Neuron (in vitro differentiated cells): ENCODE measurements around the gene ATXN7L1.

Experiments used
- H2AFZ ChIP-seq: one replicate; pipeline ENCODE4 v1.6.1; 2013; ENCODE audit warnings: low read depth, mild to moderate bottlenecking, inconsistent platforms, low read length, moderate library complexity
- H3K27me3 ChIP-seq: one replicate; pipeline ENCODE4 v1.6.1; 2013; ENCODE audit warnings: low read length; ENCODE audit not compliant: insufficient read depth
- H3K36me3 ChIP-seq: one replicate; pipeline ENCODE4 v1.6.1; 2013; ENCODE audit warnings: low read length; ENCODE audit not compliant: insufficient read depth
- H3K4me1 ChIP-seq: one replicate; pipeline ENCODE4 v1.6.1; 2013; ENCODE audit warnings: low read length; ENCODE audit not compliant: insufficient read depth
- H3K4me3 ChIP-seq: 2 replicates; pipeline ENCODE4 v1.5.1; 2013; ENCODE audit warnings: mild to moderate bottlenecking, low read length, moderate library complexity
- H3K9me3 ChIP-seq: one replicate; pipeline ENCODE4 v1.6.1; 2013; ENCODE audit warnings: low read length

The ATXN7L1 gene

DNA sequence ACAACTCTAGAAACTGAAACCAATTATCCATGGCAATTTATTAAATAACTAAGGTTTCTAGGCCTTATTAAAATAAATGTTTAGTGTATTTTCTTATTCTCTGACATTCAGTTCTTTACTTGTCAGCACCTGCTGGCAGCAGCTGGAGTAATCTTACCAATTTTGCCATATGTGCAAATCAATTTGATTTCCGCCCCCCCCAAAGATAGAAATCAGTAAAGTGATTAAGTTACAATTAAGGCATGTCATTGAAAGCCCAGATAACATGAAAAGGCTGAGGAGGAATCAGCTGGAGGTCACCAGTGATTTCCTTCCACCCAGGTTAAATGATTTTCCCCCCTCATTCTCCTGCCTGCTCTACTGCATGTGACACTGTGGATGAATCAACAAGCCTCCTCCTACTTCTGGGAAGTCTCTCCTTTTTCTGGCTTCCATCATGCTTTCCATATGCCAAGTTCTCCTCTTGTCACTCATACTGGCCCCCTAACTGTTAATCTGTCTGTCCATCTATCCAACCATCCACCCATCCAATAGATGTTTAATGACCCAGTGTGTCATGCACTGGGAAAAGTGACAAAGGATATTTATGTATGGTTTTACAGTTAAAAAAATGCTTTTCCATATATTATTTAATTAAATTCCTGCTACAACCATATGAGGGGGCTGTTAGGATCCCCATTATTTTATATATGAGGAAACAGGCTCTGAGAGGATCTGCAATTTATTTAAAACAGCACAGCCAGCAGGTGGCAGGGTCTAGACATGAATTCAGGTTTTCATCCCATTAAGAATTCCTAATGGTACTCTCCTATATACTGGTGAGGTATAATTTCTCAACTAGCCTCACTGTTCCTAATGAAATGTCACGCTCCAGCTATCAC is 116.5 kb downstream of the ATXN7L1 start:
- Histone ChIP-seq H3K36me3 (no peaks in the 10 kb centered on the region), H3K4me3 (no peak overlapping the region), H3K4me1 (peaks cover 7% of the 10 kb centered on the region), H2AFZ (no peak overlapping the region), H3K27me3 (no peaks in the 10 kb centered on the region), H3K9me3 (no peaks in the 10 kb centered on the region)

DNA sequence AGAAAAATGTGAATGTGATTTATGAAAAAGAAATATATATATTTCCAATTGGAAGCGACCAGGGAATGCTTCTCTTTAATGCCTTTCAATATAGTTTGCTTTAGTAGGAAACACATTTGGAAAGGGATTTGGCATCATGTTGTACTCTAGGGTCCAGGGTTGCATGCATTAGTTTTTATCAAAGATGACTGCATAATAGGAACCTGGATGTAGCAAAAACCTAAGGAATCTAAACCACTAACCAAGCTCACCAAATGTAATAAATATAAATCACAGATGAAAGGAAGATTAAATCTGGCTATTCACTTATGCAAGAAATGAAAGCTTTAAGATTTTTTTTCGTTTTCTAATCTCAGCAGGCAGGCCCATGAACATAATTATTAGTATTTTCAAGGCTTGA is 120.0 kb downstream of the ATXN7L1 start:
- peaks cover 7% of the 10 kb centered on the region for H3K4me1 ChIP-seq
- no peaks in the 10 kb centered on the region for H3K27me3 ChIP-seq
- peaks cover 4% of the 10 kb centered on the region for H3K36me3 ChIP-seq
- no peaks in the 10 kb centered on the region for H3K9me3 ChIP-seq
- no peak overlapping the region for H2AFZ ChIP-seq
- no peak overlapping the region for H3K4me3 ChIP-seq

DNA sequence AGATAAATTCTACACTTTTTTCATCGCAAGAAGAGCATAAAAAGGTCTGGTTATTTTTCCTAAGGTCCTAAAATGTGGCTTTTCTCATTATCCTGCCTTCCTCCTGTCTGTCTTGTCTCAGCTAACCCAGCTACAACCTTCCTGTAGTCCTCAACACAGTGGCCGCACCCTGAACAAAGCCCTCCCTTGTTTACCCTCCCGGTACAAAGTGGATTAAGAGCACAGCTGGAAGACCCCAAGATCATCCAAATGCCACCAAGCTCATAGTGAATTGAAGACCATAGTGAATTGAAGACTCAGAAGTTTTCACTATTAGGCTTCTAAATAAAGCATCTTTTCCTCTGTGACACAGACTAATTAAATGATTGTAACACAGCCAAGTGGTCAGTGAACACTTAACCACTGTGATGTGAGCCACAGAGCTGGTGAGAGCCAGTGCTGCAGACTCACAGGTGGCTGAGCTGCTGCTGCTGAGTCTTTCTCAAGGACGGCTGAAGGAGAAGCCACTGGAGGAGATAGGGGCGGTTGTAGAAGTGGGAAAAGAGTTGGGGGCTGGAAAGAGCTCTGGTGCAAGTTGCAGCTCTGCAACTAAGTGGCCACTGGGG is 123.6 kb downstream of the ATXN7L1 start:
- peaks cover 11% of the 10 kb centered on the region for H3K36me3 ChIP-seq
- H2AFZ ChIP-seq, result no peak overlapping the region
- H3K9me3 ChIP-seq, result no peaks in the 10 kb centered on the region
- H3K27me3 ChIP-seq, result no peaks in the 10 kb centered on the region
- no peak overlapping the region for H3K4me3 ChIP-seq
- H3K4me1 ChIP-seq, result no peaks in the 10 kb centered on the region

DNA sequence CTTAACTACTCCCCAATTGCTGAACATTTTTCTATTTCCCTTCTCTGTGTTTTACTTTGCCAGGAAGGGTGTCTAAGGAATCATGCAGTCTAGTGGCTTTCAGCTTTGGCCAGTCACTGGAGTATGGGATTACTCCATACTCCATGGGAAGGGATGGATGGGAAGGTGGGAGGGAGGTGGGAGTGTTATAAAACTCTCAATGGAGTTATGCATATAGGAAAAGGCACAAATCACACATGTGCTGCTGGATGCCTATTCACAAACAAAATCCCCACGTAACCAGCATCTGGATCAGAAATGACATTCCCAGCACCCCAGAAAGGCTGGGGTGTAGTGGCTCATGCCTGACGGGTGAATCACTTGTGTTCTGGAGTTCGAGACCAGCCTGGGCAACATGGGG is 125.3 kb downstream of the ATXN7L1 start:
- H3K9me3 ChIP-seq, result no peaks in the 10 kb centered on the region
- H3K36me3 ChIP-seq, result peaks cover 11% of the 10 kb centered on the region

DNA sequence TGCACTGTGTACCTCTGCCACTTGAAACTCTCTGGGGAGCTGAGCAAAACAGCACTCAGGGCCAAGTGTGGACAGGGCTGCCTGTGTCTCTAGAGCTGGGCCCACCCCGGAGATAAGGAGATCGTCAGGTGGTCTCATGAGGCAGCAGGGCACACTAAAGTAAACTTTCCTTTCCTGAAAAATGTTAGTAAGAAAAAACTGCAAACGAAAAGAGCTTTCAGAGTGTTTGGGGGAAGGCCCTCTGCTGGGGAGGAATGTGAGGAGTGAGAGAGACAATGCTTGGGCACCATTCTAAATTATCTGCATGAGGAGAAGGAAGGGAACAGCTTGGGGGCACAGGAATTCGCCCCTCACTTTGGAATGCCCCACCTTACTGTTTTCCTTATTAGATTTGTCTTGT is 127.7 kb downstream of the ATXN7L1 start:
- Histone ChIP-seq H3K4me1 (peaks cover 1% of the 10 kb centered on the region), H2AFZ (no peak overlapping the region), H3K36me3 (peaks cover 11% of the 10 kb centered on the region), H3K4me3 (no peak overlapping the region), H3K9me3 (no peaks in the 10 kb centered on the region), H3K27me3 (no peaks in the 10 kb centered on the region)

More for the DNA sequence above, 125.3 kb downstream of the ATXN7L1 start:
- H3K4me1 ChIP-seq, result no peaks in the 10 kb centered on the region
- H3K4me3 ChIP-seq, result no peak overlapping the region
- no peak overlapping the region for H2AFZ ChIP-seq
- H3K27me3 ChIP-seq, result no peaks in the 10 kb centered on the region

DNA sequence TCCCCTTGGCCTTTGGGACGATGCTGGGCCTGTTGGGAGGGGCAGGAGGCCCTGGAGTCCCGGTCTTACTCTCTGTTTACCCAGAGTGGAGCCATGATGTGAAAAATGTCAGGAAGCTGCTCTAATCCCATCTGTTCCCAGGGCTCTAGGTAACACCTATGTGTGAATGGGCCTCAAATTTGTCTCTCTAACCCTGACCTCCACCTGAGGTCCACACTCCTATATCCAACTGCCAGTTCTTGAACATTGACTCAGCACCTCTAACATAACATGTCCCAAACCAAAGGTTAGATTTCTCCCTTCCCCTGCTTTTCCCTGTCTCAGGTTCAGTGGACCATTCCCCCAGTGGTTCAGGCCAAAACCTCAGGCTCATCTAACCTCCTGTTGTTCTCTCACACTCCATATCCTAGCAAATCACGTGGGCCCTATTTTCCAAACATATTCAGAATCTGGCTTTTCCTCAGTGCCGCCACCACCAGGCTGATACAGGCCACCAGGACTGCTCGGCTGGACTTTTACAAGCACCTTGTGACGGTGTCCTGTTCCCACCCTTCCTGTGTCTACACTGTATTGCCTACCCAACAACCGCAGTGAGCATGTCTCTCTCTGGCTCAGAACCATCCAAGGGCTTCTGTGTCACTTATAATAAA is 130.6 kb downstream of the ATXN7L1 start:
- Histone ChIP-seq H3K4me3 (no peak overlapping the region), H2AFZ (no peak overlapping the region), H3K27me3 (no peaks in the 10 kb centered on the region)

DNA sequence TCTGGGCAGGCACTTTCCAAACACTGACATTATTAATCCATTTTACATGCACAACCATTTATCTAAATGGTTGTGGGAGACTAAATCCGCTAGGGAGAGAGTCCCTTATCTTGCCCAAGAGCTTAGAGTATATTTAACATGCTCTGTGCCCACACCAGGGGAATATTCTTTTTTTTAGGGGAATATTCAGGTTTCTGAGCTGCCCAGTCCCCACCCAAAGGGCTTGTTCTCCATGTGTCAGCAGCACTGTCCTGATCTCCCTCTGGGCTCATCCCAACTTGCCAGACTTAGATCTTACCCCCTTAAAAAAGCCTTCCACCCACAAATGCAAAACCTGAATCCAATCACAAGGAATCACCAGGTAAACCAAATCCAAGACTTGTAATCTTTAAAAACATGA is 132.1 kb downstream of the ATXN7L1 start:
- Histone ChIP-seq H3K4me1 (peaks cover 5% of the 10 kb centered on the region), H3K36me3 (peaks cover 2% of the 10 kb centered on the region), H3K9me3 (no peaks in the 10 kb centered on the region), H3K27me3 (no peaks in the 10 kb centered on the region), H2AFZ (no peak overlapping the region), H3K4me3 (no peak overlapping the region)

More for the DNA sequence above, 130.6 kb downstream of the ATXN7L1 start:
- H3K9me3 ChIP-seq, result no peaks in the 10 kb centered on the region
- peaks cover 3% of the 10 kb centered on the region for H3K36me3 ChIP-seq
- H3K4me1 ChIP-seq, result peaks cover 5% of the 10 kb centered on the region

DNA sequence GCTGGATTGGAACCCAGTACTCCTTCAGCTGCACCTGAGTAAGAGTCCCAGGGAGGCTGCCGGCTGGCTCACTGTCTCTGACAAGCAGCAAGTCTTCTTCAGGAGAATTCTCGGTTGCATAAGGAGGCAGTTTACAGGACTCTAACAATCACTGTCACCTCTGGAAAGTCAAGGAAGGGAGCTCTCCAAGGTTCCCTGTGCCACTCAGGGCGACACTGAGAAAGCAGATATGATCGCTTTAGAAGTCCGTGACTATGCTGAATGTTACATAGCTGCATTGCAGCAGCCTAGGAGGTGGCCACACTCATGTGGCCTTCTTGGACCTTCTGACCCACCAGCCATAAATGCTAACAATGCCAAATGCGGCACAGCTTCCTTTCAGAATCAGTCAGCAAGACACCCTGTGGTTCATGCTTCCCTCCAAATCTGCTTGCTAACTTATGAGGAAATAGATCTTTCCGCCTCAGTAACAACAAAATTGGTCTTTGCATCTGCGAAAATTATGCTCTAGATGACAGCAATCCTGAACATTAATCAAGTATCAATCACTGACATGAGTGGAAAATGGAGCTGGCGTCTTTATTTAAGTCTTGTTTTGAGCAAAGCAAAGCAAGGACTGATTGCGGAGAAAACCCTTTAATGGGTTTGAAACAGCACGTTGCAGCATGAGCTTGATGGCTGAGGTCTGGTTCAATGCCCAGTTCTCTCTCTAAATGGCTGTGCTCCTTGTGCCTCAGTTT is 132.9 kb downstream of the ATXN7L1 start:
- H3K9me3 ChIP-seq, result no peaks in the 10 kb centered on the region

DNA sequence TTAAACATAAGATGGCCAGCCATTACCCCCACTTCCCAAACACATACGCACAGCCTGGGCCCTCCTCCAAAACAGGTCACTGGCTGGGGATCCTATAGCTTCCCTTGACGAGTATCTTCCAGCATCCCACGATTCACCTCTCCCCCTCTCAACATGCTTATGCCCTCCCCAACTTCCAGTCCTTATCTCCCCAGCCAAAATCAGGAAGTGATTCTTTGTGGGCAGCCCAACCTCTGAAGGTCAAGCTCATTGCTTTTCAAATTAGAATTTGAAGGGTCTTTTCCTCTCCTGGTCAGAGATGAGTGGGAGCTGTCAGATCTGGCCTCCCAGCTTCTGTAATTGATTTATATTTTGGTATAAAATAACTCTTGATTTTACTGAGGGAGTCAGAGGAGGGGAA is 133.6 kb downstream of the ATXN7L1 start:
- H3K4me1 ChIP-seq, result peaks cover 5% of the 10 kb centered on the region
- no peaks in the 10 kb centered on the region for H3K27me3 ChIP-seq
- no peaks in the 10 kb centered on the region for H3K9me3 ChIP-seq
- no peak overlapping the region for H3K4me3 ChIP-seq
- no peaks in the 10 kb centered on the region for H3K36me3 ChIP-seq
- H2AFZ ChIP-seq, result no peak overlapping the region

More for the DNA sequence above, 132.9 kb downstream of the ATXN7L1 start:
- H3K36me3 ChIP-seq, result peaks cover 2% of the 10 kb centered on the region
- H3K4me1 ChIP-seq, result peaks cover 5% of the 10 kb centered on the region
- no peak overlapping the region for H3K4me3 ChIP-seq
- no peaks in the 10 kb centered on the region for H3K27me3 ChIP-seq
- H2AFZ ChIP-seq, result no peak overlapping the region

DNA sequence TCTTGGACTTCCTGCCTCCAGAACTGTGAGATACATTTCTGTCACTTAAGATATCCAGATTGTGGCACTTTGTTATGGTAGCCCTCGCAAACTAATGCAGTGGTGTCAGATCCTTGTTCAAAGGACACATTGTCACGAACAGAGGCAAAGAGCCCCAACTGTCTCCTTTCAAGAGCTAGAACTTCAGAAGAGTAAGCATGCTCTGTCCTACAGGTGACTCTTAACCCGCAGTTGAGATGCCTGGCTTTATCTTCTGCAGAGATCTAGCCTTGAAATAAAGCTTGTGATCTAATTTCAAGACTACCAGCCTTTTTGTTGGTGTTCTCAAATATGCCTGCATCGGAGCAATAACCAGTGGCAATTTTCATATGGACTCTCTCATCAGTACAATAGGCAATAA is 134.4 kb downstream of the ATXN7L1 start:
- H3K9me3 ChIP-seq, result no peaks in the 10 kb centered on the region
- H3K27me3 ChIP-seq, result no peaks in the 10 kb centered on the region
- H3K36me3 ChIP-seq, result no peaks in the 10 kb centered on the region
- H2AFZ ChIP-seq, result no peak overlapping the region
- H3K4me1 ChIP-seq, result peaks cover 5% of the 10 kb centered on the region
- H3K4me3 ChIP-seq, result no peak overlapping the region

DNA sequence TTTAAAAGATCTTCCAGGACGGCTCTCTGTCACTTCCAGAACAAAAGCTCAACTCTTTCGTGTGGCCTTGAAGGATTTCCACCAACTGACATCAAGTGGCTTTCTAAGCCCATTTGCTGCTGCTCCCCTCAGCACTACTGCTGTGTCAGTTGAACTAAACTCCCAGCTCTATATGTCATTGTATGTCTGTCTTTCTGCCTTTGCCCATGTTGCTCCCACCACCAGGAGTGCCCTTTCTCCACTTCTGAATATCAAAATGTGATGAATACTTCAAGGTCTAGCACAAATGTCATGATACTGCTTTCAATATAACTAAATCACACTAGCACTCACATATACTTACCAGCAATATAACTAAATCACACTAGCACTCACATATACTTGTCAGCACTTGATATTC is 138.3 kb downstream of the ATXN7L1 start:
- no peaks in the 10 kb centered on the region for H3K4me1 ChIP-seq
- no peak overlapping the region for H2AFZ ChIP-seq
- no peak overlapping the region for H3K4me3 ChIP-seq
- no peaks in the 10 kb centered on the region for H3K36me3 ChIP-seq
- no peaks in the 10 kb centered on the region for H3K9me3 ChIP-seq
- H3K27me3 ChIP-seq, result no peaks in the 10 kb centered on the region

DNA sequence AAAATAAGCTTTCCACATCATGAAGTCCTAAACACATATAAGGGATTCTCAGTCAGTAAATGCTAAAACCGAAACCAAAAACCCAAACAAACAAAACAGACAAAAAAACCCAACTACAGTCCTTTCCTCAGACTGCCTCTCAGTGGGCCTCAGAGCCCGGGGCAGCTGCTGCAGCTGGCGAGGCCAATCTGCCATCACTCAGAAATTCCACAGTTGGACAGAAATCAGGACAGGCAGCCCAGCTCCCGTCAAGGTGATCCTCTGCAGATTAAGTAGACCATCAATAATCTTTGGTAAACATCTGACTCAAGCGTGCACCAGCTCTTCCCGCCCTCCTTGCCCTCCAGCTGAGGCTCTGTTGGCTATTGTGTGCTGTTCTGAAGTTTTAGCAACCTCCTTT is 142.2 kb downstream of the ATXN7L1 start:
- Histone ChIP-seq H3K4me3 (no peak overlapping the region), H3K9me3 (peaks cover 2% of the 10 kb centered on the region), H2AFZ (no peak overlapping the region), H3K36me3 (no peaks in the 10 kb centered on the region), H3K27me3 (no peaks in the 10 kb centered on the region), H3K4me1 (no peaks in the 10 kb centered on the region)

DNA sequence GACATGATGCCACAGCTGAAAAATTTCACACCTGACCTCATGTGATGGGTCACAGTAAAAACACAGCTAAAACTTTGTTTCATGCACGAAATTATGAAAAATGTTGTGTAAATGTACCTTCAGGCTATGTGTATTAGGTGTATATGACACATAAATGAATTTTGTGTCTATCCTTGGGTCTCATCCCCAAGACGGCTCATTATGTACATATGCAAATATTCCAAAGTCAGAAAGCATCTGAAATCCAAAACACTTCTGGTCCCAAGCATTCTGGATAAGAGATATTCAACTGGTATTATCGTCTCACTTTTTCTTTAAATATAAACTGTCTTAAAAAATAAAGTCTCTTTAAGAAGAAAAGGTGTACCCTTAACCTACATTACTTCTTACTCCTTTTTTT is 145.4 kb downstream of the ATXN7L1 start:
- no peaks in the 10 kb centered on the region for H3K27me3 ChIP-seq
- H3K36me3 ChIP-seq, result no peaks in the 10 kb centered on the region
- no peaks in the 10 kb centered on the region for H3K4me1 ChIP-seq
- no peak overlapping the region for H3K4me3 ChIP-seq
- H2AFZ ChIP-seq, result no peak overlapping the region
- peaks cover 2% of the 10 kb centered on the region for H3K9me3 ChIP-seq
